GM21447 (cell line): Measurements from ENCODE around the gene ANTKMT.
A peak's percentile ranks its signal among the peaks of the same experiment; 100 is the strongest.
"Not testable (repeated sequence)": the region's sequence is repeated elsewhere in the genome, so short reads cannot be mapped to it uniquely, and the experiment has no call there.

ENCODE experiments used
- ATAC-seq: cut with Tn5 transposase; IDR thresholded peaks from one replicate; pipeline ENCODE4 v1.9.1; 2021; ENCODE audit not compliant: unreplicated experiment

The ANTKMT gene

DNA sequence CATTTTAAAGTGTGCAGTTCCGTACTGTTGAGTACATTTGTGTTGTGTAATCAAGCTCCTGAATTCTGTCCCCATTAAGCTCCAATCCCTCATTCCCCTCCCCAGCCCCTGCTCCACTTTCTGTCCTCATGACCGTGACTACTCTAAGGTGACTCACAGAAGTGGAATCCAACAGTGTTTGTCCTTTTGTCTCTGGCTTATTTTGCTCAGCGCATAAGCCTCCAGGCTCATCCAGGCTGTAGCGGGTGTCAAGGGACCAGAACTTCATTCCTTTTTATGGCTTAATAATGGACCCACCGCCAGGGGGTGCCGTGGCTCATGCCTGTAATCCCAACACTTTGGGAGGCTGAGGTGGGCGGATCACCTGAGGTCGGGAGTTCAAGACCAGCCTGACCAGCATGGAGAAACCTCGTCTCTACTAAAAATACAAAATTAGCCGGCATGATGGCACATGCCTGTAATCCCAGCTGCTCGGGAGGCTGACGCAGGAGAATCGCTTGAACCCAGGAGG, 8.2 kb upstream of the ANTKMT start:
- ATAC-seq, result not testable (repeated sequence)

DNA sequence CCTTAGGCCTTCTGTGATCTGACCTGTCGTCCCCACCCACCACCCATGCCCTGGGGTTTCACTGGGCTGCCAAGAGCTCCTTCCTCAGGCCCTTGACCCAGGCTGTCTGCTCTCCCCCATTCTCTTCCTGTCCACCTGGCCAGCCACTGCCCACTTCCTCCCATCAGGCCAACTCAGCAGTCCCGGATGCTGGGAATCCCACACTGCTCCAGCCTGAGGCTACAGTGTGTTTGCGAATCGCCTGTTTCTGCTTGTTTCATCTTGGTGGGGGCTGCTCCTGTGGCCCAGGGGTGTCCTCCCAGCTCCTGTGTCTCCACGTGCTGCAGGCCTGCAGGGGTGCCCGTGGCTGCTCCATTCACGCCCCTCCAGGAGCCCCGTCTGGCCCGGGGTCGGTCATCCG, 6.9 kb upstream of the ANTKMT start:
- ATAC-seq, result no peak

DNA sequence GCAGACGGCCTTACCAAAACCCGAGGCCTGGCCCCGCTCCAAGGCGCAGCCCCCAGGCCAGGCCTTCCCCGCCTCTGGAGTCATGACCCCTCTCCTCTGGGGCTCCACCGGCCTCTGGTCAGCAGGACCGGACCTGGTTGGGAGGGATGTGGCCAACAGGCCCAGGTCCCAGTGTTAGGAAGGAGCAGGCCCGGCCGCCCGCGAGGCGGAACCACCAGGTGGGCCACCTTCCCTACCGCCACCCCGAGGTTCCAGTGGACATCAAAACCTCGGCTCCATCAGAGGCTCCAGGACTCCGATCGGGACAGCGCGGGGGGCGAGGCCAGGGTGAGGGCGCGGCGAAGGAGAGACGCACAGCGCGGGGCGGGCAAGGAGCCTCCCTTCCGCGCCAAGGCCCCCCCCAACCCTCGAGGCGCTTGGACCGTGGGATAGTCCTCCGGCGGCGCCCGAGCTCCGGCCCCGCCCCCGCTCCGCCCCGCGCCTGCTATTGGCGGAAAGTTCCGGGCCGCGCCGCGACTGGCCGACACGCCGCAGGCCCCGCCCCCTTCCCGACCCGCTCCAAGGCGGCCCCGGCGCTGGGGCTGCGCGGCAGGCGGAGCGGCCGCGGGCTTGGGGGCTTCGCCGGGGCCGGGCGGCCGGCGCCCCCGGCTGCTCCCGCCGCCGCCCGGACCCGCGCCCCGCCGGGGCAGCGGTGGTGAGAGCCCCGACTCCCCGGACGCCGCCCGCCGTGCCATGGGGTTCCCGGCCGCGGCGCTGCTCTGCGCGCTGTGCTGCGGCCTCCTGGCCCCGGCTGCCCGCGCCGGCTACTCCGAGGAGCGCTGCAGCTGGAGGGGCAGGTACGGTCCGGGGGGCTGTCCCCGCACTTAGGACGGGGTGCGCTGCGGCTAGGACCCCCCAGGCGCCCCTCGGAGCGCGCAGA, 6.1 kb upstream of the ANTKMT start, which contains the start of gene METRN:
Gene METRN (plus strand): TSS at position 561 of the 919 bp plus-strand sequence. CDS start 172 bp downstream, at position 733.
- peak; percentile 67 for ATAC-seq

DNA sequence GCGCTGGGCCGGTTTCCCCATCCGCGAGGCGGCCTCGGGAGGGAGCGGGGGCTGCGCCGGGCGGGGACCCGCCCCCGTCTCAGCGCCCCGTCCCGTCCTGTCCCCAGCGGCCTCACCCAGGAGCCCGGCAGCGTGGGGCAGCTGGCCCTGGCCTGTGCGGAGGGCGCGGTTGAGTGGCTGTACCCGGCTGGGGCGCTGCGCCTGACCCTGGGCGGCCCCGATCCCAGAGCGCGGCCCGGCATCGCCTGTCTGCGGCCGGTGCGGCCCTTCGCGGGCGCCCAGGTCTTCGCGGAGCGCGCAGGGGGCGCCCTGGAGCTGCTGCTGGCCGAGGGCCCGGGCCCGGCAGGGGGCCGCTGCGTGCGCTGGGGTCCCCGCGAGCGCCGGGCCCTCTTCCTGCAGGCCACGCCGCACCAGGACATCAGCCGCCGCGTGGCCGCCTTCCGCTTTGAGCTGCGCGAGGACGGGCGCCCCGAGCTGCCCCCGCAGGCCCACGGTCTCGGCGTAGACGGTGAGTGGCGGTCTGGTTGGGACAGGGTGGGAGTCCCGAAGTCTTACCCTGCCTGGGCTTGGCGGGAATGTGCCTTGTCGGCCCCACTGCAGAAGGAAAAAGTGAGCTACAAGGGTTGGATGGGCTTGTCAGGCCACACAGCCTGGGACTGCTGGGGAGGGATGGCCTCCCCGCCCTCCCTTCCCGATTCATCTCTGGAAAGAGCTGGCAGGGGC, 5.3 kb upstream of the ANTKMT start:
- no peak for ATAC-seq

DNA sequence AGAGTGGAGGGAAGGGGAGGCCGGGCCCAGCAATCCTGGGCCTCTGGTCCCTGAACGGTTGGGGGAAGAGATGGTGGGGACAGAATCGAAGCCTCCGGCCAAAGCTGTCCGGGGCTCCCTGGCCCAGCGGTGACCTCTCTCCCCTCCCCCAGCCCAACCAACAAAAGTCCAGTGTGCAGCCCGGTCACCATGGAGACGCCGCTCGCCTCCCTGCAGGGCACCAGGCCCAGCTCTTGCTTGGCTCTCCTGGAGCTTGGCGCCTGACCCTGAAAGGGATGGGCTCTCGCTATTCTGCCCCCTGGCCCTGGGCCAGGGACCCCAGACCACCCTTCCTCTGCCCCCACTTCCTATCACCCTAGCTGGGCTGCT, 4.8 kb upstream of the ANTKMT start:
- no peak for ATAC-seq

DNA sequence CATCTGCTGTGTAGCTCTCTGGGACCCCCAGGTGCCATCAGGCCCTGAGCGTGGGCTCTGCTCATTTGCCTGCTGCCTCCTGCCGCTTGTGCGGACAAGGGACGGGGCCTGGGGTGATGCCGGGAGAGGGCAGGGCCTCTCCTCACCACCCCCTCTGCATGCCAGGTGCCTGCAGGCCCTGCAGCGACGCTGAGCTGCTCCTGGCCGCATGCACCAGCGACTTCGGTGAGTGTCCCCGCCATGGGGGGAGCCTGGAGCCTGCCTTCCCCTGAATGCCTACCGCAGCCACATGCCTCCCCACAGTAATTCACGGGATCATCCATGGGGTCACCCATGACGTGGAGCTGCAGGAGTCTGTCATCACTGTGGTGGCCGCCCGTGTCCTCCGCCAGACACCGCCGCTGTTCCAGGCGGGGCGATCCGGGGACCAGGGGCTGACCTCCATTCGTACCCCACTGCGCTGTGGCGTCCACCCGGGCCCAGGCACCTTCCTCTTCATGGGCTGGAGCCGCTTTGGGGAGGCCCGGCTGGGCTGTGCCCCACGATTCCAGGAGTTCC, 4.1 kb upstream of the ANTKMT start:
- ATAC-seq, result no peak

DNA sequence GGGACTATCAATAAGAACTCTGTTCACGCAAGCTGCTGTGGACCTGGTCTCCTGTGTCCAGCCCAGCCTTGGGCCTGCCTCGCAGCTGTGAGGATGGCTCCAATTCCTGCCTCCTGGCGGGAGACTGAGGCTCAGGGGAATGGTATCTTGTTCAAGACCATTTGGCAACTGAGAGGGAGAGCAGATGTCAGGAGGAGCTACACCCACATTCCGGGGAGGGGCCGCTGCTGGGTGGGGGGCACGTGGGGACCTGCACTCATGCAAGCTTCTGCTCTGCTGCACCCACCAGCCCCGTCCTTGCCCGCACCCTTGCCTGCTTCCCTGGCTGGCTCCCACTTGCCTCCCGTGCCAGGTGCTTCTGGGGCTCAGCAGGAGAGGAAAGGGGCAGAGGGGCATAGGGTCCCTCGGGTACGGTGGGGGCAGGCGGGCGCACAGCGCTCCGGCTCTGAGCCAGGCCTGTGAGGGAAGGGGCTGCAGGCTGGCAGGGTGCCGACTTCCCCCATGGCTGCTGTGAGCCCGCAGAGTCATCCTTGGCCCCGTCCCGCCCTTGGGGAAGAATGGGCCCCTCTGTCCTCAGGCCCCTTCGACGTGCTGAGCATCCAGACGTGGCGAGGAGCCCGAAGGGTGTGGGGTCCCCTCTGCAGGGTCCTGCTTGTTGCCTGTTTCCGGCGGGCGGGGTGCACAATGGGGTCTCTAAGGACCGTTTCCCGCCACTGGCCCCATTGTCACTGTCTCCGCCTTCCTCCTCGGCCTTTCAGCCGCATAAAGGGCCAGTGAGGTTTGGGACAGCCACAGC, 3.3 kb upstream of the ANTKMT start:
- no peak for ATAC-seq

DNA sequence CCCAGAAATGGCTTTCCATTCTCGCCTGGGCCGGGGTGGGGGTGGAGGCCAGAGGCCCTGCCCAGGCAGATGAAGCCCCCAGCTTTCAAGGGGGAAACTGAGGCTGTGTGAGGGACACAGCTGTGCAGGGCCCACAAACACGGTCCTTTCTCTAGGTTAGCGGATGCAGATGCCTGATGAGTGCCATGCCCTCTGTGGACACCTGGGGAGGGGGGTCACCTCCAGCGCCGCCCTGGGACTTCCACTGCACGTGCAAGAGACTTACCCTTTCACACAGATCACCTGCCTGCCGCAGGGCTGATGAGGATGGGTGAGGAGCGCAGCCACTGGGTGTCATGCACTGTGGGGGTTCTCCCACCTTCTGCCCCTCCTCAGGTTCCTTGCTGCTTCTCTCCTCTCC, 2.6 kb upstream of the ANTKMT start:
- ATAC-seq, result no peak

DNA sequence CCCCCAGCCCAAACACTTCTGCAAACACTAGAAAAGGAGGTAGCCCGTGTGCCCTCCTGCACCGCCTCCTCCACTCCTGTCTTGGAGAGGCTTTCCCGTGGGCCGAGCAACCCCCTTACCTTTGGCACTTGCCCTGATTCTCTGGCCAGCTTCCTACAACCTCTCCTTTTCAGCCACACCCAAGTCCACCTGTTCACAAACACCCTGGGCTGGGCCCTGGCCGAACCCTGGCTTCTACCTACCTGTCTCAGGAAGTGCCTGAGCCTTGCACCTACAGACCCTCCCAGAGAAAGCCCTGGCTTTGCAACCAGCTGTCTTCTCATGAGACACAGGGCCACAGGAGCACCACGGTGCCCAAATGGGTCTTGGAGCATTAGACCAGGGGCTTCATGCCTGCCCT, 2.0 kb upstream of the ANTKMT start:
- no peak for ATAC-seq

DNA sequence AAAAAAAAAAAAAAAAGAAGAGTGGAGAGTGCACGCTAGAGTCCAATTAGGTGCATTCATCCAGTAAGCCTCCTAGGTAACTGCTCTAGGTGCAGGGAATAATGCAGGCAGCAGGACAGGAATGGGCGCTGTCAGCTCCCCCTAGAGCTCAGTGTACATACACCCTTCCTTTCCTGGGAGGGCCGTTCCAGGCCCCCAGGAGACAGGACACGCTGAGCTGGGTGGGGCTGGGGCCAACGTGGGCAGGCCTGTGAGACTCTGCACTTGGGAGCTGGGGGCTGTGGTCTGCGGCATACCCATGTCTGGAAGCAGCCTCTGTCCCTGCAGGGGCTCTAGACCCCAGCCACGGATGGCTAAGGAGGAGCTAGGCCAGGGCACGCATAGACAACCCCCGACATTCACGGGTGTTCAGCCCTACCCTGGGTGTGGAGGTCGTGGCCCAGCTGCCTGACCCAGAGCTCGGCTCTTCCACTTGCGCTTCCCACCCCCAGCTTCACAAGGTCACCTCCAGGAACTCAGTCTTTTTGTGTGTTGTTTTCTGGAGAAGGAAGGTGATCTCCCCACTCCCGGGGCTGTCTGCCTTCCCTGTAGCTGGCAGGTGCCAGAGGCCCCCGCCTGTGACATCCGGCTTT, 1.0 kb upstream of the ANTKMT start:
- ATAC-seq, result no peak

DNA sequence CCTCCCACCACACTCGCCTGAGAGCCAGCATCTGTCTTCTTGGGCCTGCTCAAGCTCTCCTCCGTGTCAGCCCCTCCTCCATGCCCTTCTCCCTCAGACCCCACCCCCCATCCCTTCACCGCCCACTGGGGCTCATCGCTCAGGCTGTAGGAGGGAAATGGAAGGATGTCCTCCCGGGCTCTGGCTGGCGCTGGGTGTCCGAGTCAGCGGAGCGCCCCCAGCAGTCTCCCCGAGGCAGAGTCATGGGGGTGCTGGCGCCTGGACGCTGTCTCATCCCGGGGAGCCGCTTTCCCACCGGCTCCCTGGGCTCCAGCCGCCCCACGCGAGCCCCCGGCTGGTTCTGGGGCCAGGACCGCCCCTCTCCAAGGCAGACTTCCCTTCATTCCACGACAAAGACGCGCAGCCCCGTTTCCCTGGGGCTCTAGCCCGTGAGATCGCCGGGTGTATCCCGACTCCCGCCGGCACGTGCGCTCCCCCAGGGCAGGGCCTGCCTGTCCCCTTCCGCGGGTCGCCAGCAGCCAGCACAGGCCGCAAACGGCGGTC, 428 bp upstream of the ANTKMT start:
- peak; percentile 29 for ATAC-seq

DNA sequence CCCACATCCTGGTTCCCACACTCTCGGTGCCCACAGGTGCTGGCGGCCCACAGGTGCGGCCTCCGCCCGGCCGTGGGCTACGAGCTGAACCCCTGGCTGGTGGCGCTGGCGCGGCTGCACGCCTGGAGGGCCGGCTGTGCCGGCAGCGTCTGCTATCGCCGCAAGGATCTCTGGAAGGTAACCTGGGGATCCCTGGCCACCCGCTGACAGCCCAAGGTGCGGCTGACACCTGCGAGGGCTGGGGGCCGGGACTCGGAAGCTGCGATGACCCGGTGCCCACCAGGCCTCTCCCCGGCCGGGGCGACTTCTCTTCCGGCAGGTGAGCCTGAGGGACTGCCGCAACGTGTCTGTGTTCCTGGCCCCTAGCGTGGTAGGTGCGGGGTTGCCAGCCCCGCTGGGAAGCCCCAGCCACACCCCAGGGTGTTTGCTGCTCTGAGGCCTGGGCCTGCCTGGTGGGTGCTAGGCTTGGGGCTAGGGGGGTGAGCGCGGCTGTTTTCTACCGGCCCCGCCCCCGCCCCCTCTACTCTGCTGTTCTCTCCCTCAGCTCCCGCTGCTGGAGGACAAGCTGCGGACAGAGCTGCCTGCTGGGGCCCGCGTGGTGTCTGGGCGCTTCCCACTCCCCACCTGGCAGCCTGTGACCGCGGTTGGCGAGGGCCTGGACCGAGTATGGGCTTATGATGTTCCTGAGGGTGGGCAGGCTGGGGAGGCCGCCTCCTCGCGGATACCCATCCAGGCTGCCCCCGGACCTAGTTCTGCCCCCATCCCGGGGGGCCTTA, 1.0 kb downstream of the ANTKMT start:
- no peak for ATAC-seq

DNA sequence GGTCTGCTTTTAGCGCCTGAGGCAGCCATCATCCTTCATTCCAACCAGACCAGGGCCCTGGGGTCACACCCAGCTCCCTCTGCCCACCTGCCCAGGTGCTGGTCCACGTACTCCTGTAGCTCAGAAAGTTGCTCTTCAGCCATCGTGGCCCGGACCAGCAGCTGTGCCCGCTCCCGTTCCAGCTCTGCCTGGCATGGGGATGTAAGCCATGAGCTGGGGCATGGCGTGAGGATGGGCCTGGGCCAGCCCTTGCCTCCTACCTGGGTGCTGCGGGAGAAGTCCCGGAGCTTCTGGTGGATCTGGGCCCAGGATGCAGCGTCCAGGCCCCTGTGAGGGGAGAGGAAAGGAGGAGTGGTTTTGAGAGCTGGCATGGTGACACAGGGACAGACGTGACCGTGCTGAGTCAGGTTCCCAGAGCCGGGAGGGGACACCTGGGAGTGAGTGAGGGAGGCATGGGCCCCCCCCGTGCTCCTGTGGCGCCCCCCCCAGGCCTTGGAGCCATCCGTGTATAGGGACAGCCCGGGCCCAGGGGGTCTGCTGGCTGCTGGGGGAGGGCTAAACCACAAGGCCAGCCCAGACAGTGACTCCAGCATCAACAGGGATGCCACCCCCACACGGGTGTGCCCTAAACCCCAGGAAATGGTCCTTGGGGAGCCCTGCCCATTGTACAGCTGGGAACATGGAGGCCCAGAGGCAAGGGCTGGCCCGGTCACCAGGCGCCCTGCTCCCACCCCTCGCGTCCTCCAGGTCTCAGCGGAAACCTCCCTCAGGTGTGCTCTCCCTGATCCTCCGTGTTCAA, 2.1 kb downstream of the ANTKMT start:
- no peak for ATAC-seq

DNA sequence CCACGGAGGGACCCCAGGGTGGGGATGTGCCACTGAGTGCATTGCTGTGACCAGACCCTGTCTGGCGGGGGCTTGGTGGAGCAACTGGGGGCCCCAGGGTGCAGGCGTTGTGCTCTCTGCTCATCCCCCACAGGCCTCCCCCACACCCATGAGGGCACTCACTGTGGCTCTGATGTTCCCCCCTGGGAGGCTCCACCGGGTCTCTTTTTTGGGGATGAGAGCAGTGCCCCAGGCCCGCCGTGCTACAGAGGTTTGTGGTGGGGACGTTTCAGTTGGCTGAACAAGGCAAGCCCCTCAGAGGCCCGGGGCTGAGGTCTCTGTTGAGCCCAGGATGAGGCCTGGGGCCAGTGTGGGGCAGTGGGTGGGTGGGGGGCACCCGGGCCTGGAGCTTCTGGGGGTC, 2.7 kb downstream of the ANTKMT start:
- ATAC-seq, result no peak

DNA sequence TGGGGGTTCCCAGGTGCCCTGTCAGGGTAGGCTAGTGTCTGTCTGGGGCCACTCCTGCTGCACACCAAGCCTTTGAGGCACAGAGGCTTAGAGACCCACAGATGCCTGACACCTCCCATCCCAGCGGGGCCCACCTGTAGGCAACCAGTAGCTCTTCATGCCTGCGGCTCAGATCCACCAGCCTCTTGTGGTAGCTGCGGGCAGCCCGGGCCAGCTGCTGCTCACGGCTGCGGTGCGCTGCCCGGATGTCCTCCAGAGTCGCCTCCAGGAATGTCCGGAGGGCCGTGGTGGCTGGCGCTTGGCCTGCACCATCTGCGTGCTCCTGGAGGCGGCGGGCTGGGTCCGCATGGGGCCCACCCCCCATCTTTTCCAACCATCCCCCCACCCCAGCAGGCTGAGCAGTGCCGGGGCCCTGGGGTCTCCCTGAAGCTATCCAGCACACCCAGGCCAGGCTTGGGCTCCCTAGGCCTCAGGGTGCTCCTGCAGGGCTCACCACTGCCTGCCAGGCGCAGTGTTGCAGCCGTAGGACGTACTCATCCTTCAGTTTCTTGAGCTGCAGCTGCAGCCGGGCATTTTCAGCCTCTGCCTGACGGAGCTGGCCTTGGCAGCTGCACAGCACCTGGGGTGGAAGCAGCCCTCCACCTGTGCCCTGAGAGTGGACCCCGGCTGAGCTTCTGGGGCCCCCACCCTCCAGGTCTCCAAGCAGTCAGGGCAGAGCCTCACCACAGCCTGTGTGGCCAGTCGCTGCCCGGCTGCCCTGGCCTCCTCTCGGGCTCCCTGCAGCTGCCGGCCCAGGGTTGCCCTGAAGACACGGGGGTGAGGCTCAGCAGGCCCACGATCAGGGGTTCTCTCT, 3.5 kb downstream of the ANTKMT start:
- ATAC-seq, result no peak

DNA sequence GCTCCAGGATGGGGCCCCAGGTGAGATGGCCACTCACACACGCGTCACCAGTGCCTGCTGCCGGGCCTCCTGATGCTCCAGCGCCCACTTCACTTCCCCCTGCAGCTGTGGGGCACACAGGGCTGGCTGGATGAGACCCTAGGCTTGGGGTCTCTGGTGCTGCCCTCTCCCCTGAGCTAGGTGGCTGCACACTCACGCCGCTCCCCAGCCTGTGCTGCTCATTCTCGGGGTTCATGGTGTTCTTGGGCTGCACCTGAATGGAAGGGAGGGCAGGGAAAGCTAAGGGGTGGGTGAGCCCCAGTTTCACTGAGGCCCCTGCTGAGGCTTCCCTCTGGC, 4.1 kb downstream of the ANTKMT start:
- no peak for ATAC-seq

DNA sequence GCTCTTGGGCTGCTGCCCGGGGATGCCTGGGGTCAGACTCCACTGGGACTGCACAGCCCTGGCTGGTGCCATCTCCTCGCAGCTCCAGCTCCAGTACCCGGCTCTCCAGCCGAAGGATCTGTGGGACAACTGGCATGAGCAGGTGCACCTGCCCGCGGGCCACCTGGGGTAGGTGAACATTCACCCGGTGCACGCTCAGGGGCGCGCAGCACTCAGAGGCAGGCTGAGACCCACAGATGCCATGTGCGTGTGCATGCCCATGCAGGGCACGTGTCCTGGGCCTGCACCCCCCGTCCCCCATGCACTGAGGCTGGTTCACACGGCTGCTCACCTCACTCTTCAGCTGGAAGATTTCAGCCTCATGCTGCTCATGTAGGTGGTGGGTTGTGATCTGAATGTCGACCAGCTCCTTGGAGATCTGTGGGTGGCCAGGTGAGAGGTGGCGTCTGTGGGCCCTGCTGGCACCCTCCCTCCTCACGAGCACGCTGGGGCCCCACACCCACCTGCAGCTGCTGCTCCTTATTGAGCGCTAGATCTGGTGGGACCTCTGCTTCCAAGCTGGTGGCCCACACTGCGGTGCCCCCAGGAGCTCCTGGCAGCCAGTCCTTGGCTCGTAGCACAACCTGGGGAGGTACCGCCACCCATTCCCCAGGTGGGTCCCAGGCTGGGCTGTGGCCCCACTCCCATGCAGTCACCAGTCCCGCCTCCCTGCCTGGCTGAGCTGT, 4.7 kb downstream of the ANTKMT start:
- no peak for ATAC-seq
